ENCODE results near the gene APOE.

- no peak for TF ChIP-seq CTCF (IDR thresholded peaks at IDR 0.05; ENCODE audit: control extremely low read depth in 1 of 3, insufficient read depth in 1 of 3, low read depth in 1 of 3, low read length in 3 of 3)
- TF ChIP-seq EZH2 (IDR thresholded peaks at IDR 0.05; ENCODE audit: low read depth, low read length, severe bottlenecking), result no peak
- TF ChIP-seq POU5F1 (IDR thresholded peaks at IDR 0.05; ENCODE audit: low read depth, low read length), result no peak
- no peak for TF ChIP-seq SP1 (IDR thresholded peaks at IDR 0.05; ENCODE audit: low read depth, low read length)
Measured at GRCh38 chr19:44893332-44894051, 12.1 kb upstream of the APOE start.

All from H1 (cell line).